Astrocyte of the cerebellum (primary cell): Measurements from ENCODE around the gene DEAF1.

Source experiments
- DNase-seq: peaks from one replicate; pipeline ENCODE4 v3.0.0-alpha.2; 2011; ENCODE audit warnings: low read depth
- H3K4me3 ChIP-seq: 2 replicates; pipeline ENCODE4 v1.5.1; 2011; ENCODE audit warnings: mild to moderate bottlenecking, low read depth, low read length, moderate library complexity
- in situ Hi-C: cut with HindIII; loops from 2 replicates; pipeline ENCODE4 v1.10.0; 2017; ENCODE audit warnings: low sequenced_read_pairs
- TF ChIP-seq, protein P1 (sequence below): IDR thresholded peaks from 2 replicates; pipeline ENCODE4 v1.5.1; 2012; ENCODE audit warnings: low read length, low read depth, moderate library complexity, mild to moderate bottlenecking; ENCODE audit errors: missing control alignments

DEAF1 gene

DNA sequence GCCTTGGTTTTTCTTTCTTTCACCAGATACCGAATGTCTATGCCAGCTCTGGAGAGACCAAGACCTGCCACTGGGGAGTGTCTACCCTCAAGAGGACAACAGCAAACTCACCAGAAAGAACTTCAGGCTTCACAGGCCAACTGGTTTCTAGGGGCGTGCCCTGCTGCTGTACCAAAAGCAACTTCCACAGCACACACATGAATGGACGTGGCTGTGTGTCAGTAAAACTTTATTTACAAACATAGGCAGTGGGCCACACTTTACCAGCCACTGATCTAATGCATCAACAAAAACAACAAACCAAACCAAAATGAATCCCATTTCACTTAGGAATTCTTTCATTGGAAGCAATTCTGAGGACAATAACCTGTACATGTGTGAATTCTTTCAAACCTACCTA, 16.7 kb downstream of the DEAF1 start:
- in situ Hi-C loops: no loop called here
- no peak for DNase-seq
- no peak overlapping the region for H3K4me3 ChIP-seq
- TF ChIP-seq, protein P1, sequence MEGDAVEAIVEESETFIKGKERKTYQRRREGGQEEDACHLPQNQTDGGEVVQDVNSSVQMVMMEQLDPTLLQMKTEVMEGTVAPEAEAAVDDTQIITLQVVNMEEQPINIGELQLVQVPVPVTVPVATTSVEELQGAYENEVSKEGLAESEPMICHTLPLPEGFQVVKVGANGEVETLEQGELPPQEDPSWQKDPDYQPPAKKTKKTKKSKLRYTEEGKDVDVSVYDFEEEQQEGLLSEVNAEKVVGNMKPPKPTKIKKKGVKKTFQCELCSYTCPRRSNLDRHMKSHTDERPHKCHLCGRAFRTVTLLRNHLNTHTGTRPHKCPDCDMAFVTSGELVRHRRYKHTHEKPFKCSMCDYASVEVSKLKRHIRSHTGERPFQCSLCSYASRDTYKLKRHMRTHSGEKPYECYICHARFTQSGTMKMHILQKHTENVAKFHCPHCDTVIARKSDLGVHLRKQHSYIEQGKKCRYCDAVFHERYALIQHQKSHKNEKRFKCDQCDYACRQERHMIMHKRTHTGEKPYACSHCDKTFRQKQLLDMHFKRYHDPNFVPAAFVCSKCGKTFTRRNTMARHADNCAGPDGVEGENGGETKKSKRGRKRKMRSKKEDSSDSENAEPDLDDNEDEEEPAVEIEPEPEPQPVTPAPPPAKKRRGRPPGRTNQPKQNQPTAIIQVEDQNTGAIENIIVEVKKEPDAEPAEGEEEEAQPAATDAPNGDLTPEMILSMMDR: no peak

DNA sequence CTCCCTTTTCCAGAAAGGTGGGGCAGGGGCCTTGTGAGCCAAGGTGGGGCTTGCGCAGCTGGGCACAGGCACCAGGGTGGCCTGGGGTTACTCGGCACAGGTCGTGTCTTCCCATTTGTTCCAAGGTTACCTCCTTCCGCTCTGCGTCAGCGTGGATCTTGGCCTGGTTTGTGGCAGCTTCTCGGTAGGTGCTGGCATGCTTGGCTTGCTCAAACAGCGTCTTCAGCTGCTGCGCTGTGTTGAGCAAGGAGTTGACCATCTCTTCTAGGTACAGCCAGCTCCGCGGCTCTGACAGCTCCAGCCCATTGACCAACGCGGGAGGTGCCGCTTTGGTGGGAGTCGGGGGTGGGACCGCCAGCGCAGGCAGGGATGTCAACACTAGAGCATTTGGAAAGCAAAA, 20.6 kb downstream of the DEAF1 start:
- no peak overlapping the region for H3K4me3 ChIP-seq
- in situ Hi-C loops: loop anchor here (25.0 kb wide), 1 partner anchor 88 kb away; no protein-coding TSS in a partner anchor
- no peak for DNase-seq
- TF ChIP-seq, protein P1: no peak

DNA sequence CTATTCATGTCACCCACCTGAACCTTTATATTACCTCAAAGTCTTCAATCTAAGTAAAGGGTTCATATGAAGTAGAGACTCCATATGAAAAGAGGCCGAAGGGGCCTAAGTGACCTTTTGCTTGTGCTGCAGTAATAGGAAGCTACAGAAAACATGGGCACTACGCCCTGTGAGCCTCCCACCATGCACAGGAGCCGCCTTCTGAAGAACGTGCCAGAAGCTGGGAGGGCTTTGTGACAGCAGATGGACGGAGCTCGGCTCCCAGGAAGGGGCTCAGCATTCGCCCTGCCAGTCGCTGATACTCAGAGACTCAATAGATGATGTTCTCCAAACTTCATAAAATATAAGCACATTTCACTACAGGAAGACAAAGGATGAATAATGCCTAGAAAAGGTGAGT, 21.2 kb downstream of the DEAF1 start:
- no peak overlapping the region for H3K4me3 ChIP-seq
- TF ChIP-seq, protein P1: no peak
- in situ Hi-C loops: loop anchor here (25.0 kb wide), 1 partner anchor 88 kb away; no protein-coding TSS in a partner anchor
- no peak for DNase-seq

DNA sequence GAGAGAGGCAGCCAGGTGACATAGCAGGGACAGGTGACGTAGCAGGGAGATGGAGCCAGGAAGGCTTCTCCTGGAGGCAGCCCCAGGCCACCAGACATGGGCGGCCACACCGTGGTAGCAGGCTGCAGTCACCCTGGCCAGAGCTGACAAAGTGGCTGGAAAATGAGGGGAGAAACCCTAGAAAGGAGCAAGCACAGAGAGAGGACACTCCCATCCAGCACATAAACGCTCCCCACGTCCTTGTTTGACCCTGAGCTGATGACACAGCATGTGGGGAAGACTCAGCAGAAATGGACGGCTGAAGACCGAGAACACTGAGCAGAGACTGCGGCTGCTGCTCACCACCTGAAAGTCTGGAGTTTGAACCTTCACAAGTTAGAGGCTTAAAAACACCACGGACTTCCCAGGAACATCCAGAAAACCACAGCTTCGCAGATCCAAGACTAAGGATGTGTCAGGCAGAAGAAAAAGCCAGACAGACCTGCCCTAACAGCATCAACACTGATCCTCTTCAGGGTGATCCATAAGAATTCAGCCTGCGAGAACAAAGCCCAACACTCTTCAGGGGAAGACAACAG, 29.2 kb downstream of the DEAF1 start:
- in situ Hi-C loops: loop anchor here (25.0 kb wide), 1 partner anchor 97 kb away; no protein-coding TSS in a partner anchor
- DNase-seq: no peak
- no peak overlapping the region for H3K4me3 ChIP-seq
- TF ChIP-seq, protein P1: no peak

DNA sequence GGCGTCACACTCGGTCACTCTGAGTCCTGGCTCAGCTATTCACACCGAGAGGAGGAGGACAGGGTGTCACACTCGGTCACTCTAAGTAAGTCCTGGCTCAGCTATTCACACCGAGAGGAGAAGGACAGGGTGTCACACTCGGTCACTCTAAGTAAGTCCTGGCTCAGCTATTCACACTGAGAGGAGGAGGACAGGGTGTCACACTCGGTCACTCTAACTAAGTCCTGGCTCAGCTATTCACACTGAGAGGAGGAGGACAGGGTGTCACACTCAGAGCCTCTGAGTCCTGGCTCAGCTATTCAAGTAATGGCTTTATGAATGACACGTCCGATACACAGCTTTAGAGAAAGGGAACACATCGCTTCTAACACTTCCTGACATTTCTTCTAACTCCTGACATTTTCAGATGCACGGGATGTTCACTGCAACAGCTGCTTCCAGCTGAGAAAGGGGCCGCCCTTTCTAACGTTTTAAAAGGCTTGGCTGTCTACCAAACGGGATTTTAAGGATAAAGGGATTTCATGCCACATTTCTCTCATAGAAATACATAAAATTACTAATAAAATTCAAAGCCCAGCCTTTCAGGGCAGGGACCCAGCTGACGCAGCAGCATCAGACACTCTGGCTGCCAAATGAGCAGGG, 29.8 kb downstream of the DEAF1 start:
- H3K4me3 ChIP-seq: no peak overlapping the region
- in situ Hi-C loops: loop anchor here (25.0 kb wide), 1 partner anchor 97 kb away; no protein-coding TSS in a partner anchor
- TF ChIP-seq, protein P1: no peak
- DNase-seq: no peak

DNA sequence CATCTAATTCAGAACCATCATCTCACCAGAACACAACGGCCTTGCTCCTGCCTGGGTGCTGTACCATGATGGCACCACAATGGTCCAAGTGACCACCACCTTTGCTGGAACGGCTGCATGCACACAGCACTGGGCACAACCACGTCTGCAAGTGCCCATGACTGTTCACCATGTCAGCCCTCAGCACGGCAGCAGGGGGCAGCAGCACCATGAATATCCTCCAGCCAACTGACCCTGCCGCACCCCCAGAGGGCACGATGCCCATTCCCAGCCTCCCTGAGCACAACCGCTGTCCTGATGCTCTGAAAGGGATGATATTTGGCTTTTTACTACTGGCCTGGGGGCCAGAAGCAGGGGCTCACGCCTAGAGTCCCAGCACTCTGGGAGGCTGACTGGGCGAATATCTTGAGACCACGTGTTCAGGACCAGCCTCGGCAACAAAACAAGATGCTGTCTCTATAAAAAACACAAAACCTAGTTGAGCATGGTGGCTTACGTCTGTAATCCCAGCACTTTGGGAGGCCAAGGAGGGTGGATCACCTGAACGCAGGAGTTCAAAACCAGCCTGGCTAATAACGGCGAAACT, 32.2 kb downstream of the DEAF1 start:
- DNase-seq: peak; percentile 18
- TF ChIP-seq, protein P1: peak; percentile 68
- in situ Hi-C loops: loop anchor here (25.0 kb wide), 1 partner anchor 100 kb away; no protein-coding TSS in a partner anchor
- no peak overlapping the region for H3K4me3 ChIP-seq
